ENCODE data around the gene PXMP4.
"Not testable (repeated sequence)": the region's sequence is repeated elsewhere in the genome, so short reads cannot be mapped to it uniquely, and the experiment has no call there.

The PXMP4 gene, protein sequence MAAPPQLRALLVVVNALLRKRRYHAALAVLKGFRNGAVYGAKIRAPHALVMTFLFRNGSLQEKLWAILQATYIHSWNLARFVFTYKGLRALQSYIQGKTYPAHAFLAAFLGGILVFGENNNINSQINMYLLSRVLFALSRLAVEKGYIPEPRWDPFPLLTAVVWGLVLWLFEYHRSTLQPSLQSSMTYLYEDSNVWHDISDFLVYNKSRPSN

DNA sequence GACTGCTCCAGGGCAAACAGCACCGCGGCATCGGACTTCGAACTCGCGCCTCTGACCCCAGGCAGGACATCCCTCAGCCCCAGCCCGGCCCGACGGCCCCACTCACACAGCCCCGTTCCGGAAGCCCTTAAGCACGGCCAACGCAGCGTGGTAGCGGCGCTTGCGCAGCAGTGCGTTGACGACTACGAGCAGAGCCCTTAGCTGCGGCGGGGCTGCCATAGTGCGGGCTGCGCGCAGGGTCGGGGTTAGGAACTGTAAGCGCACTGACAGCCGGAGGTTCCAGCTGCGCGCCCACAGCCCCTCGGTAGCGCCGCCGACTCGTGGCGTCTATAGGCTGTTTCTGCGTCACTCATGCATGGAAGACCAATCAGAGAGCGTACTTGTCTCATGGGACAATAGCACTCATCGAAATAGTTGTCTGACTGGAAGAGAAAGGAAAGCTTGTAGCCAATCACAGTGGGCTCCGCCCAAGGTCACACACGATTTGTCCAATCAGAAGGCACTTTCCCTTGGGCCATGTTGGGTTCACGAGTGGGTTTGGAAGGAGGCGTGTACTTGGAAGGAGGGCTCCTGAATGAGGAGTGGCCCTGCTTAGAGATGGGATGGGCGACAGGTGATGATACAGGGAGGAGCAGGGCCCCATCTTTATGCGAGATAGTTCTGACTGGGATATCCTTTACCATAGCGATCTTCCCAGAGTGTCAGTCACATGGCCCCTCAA is at the start of gene PXMP4:
PXMP4 (minus strand) TSS at position 322 of the 721 bp plus-strand sequence; CDS start at position 219, 103 bp downstream.
- peak; percentile 97 for DNase-seq

DNA sequence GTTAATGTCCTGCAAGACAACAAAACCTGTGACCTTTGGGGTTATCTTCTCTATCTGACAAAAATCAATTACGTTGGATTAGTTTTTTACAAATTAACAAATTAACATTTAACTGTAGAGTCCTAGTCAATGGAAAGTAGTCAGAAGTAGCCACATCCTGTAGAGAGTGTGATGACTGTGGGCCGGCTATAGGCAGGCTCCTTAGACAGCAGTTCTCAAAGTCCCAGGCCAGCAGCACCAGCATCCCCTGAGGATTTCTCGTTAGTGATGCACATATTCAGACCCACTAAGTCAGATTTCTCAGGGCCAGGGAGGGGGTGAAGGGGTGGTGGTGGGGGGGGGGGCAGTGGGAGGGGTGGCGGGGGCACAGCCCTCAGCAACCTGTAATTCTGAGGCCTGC is 48.9 kb upstream of the PXMP4 start:
- no peak for DNase-seq

DNA sequence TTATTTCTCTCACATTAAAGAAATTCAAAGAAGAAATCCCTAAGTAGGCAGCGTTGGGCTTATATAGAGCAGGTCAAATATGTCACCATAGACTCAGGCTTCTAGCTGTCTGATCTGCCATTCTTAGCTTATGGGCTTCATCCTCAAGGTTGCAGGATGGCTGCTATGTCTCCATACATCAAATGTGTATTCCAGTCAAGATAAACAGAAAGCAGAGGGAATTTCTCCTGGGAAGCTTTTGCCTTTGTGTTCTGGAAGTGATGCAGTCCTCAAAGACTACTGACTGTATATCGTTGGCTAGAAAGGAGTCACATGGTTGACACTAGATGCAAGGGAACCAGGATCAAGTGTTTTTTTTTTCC is 47.6 kb upstream of the PXMP4 start:
- no peak for DNase-seq

DNA sequence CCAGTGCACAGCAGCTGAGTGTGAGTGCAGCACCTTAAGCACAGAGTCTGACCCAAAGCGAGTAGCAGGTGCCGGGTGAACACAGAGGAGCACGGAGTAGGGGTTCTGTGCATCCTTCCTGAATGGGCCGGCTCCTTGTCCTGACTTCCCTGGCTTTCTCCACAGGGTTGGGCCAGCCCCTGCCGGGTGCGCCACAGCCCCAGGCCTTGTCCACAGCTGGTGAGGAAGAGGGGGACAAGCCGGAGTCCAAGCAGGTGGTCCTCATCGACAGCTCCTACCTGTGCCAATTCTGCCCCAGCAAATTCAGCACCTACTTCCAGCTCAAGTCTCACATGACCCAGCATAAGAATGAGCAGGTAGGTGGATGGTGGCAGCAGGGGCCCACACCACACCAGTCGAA is 46.6 kb upstream of the PXMP4 start:
- DNase-seq = no peak

DNA sequence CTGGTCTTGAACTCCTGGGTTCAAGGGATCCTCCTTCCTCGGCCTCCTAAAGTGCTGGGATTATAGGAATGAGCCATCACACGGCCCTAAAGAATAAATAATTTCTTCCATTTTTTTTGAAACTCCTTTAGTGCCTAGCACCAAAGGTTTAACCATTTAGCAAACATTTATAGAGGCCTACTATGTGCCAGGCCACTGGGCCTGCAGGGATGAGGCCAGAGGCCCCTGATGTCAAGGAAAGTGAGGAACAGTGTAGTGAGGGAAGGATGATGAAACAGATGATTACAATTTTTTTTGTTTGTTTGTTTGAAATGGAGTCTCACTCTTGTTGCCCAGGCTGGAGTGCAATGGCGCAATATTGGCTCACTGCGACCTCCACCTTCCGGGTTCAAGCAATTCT is 45.5 kb upstream of the PXMP4 start:
- no peak for DNase-seq

DNA sequence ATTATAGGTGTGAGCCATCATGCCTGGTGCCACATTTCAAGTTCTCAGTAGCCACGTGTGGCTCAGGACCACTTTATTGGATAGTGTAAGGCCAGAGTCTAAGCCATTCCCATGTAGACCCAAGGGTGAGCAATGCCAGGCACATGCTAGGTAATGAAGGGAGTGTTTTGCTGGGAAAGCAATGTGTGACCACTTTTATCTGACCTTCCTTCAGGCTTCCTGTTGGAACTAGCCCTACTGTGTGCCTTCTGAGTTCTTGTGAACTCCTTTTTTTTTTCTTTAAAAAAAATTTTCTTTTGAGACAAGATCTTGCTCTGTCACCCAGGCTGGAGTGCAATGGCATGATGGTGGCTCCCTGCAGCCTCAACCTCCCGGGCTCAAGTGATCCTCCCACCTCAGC is 45.0 kb upstream of the PXMP4 start:
- DNase-seq = no peak

DNA sequence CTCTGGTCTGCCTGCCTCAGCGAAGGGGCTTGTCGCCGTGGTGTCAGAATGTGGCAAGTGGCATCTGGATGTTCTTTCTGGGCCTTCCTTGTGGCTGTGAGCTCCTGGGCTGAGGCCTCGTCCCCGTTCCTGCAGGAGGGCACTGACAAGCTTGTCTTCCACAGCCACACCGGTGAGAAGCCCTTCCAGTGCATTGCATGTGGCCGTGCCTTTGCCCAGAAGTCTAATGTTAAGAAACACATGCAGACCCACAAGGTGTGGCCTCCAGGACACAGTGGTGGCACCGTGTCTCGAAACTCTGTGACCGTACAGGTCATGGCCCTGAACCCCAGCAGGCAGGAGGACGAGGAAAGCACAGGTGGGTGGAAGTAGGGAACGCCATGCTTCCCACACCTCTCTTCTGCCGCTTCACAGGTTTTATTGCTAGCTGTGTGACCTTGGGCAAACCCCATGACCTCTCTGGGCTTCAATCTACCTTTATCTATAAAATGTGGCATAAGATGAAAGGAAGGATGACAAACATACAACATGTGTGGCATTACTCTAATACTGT is 41.7 kb upstream of the PXMP4 start:
- no peak for DNase-seq

DNA sequence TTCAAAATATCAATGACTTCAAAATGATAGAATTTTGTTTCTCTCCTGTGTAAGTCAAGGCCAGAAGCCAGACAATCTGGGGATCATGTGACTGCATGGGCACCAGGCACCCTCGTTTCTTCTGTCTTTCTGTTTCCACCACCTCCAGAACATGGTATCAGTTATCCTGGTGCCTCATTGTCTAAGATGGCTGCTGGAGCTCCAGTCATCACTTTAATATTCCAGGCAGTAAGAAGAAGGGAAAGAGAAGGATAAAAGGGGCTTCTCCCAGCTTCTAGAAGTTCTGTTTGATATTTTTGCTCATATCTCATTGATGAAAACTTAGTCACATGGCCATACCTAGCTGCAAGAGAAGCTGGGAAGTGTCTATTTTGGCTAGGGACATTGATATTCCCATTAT is 37.3 kb upstream of the PXMP4 start:
- DNase-seq = no peak

DNA sequence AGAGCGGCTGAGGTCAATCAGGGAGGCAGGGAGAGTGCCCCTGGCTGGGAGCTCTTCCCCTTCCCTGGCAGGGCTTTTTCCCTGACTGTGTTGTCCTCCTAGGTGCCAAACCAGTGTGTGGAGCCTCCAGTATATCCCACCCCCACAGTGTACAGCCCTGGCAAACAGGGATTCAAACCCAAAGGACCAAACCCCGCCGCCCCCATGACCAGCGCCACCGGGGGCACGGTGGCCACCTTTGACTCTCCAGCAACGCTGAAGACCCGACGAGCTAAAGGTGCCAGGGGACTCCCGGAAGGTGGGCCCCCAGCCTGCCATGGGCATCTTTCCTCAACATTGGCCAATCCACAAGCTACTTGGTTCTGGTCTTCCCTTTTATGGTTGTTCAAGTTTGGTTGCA is 36.9 kb upstream of the PXMP4 start:
- DNase-seq = no peak

DNA sequence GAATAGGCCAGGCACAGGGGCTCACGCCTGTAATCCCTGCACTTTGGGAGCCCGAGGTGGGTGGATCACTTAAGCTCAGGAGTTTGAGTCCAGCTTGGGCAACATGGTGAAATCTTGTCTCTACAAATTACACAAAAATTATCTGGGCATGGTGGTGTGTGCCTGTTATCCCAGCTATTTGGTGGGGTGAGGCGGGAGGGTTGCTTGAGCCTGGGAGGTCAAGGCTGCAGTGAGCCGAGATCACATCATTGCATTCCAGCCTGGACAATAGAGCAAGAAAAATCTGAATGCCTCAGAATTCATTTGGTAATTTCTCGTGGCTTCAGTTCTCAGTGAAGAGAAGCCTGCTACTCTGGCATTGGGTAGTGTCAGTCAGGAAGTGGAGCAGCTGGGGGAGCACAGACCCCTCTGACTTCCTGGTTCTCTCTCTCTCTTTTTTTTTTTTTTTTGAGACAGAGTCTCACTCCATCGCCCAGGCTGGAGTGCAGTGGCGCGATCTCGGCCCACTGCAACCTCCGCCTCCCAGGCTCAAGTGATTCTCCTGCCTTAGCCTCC is 35.9 kb upstream of the PXMP4 start:
- not testable (repeated sequence) for DNase-seq

DNA sequence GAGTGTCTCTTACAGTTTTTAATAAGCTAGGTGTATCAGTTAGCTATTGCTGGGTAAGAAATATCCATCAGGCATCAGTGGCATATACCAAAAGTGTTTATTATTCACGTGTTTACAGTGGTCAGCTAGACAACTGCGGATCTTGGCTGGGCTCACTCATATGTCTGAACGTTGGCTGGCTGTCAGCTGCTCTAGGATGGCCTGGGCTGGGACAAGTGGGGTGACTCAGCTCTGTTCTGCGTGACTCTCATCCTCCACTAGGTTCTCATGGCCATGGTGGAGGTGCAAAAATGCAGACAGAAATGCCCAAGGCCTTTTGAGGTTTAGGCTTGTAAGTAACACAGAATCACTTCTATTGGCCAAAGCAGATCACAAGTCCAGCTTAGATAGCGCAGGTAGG is 33.7 kb upstream of the PXMP4 start:
- no peak for DNase-seq

DNA sequence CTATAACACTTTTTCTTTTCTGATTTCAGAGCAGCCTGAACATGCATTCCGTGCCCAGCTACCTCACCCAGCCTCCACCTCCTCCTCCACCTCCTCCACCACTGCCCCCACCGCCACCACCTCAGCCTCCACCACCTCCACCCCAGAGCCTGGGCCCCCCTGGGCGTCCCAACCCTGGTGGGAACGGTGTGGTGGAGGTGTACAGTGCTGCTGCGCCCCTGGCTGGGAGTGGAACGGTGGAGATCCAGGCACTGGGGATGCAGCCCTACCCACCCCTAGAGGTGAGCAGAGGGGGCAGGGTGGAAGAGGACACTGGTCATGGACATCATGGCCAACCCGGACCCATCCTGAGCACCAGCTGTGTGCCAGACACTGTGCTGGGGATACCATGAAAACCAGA is 33.0 kb upstream of the PXMP4 start:
- DNase-seq = no peak

DNA sequence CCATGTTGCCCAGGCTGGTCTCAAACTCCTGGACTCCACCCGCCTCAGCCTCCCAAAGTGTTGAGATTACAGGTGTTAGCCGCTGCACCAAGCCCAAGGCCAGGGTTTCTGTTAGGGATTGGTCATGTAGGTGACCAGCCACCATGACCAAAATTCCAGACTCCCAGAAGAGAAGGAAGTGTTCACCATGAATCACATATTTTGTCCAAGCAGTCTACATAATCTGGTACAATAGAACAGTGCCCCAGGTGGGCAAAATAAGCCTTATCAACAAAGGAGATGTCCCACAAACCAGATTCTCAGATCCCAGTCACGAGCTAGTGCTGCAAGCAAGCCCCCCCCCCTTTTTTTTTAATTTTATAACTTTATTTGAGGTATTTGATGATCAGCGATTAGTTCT is 31.7 kb upstream of the PXMP4 start:
- no peak for DNase-seq

DNA sequence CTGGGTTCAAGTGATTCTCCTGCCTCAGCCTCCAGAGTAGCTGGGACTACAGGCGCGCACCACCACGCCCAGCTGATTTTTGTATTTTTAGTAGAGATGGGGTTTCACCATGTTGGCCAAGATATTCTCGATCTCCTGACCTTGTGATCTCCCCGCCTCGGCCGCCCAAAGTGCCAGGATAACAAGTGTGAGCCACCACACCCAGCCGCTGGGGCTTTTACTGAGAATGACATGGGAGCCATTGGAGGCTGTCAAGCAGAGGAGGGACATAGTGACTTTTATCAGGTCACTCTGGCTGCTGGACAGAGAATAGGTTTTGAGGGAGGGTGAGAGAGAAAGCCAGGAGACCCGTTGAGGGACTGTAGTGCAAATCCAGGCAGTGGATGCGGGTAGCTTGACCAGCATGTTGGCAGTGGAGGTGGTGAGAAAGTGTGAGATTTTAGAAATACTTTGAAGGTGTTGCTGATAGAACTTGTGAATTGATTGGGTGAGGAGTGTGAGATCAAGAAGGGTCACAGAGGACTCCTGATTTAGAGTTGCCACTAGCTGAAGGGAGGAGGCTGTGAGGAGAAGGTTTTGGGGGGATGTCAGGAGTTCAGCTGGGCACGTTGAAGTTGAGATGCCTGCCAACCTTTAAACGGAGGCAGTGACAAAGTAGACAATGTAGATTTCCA is 26.4 kb upstream of the PXMP4 start:
- no peak for DNase-seq

DNA sequence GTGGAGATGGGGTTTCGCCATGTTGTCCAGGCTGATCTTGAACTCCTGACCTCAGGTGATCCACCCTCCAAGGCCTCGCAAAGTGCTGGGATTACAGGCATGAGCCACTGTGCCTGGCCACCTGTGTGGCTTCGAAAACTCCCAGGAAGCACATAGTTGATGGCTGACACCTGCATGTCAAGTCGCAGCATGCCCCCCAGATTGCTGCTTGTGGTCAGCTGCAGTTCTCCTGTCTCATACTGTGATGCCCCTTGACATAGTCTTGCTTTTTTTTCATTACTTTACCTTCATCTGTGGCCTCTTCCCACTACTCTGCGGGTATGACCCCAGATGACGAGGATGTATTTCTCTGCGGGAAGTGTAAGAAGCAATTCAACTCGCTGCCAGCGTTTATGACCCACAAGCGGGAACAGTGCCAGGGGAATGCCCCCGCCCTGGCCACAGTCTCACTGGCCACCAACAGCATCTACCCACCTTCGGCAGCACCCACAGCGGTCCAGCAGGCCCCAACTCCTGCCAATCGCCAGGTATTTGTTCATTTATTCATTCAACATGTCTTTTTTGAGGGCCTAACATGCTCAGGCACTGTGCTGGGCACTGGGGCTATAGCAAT is 24.8 kb upstream of the PXMP4 start:
- no peak for DNase-seq

DNA sequence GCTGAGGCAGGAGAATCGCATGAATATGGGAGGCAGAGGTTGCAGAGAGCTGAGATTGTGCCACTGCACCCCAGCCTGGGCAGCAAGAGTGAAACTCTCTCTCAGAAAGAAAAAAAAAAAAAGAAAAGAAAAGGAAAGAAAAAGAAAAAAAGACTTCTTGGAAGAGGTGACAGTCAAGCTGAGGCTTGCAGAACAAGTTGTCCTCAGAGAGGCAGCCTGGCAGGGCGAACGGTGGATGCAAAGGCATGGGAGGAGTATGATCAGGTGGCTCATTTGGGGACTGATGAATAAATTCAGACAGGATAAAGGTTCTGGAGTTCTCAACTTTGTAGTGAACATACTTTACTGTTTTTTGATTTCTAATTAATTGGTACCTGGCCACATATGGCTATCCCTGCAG is 24.1 kb upstream of the PXMP4 start:
- DNase-seq = no peak

DNA sequence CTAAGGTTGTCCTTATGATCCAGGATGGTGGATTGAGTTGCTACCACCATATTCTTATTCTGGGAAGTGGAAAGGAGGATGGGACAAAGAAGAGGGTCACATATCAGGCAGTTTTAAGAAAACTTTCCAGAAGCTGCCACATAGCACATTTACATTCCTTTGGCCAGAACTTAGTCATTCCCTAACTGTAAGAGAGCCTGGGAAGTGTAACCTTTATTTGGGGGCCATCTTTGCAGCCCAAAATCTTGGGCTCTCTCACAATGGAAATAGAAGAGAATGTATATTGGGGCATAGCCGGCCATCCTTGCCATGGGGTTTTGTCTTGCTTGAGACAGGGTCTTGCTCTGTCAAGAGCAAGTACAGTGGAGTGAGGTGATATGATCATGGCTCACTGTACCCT is 20.1 kb upstream of the PXMP4 start:
- DNase-seq = no peak

DNA sequence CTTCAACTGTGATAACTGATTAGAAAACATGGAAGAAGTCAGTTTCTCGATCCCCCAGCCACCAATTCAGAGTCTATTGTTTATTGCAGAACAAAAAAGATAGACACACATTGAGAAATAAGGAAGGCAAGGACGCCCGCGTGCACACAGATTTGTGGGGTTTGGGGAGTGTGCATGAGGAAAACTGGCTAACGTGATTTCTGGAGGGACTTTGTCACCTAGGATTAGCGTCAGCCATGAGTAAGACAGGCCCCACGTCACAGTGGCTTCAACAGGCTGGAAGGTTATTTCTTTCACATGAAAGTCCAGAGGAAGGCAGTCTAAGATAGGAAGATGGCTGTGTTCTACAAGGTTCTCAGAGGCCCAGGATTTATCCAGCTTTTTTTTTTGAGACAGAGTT is 19.4 kb upstream of the PXMP4 start:
- no peak for DNase-seq

DNA sequence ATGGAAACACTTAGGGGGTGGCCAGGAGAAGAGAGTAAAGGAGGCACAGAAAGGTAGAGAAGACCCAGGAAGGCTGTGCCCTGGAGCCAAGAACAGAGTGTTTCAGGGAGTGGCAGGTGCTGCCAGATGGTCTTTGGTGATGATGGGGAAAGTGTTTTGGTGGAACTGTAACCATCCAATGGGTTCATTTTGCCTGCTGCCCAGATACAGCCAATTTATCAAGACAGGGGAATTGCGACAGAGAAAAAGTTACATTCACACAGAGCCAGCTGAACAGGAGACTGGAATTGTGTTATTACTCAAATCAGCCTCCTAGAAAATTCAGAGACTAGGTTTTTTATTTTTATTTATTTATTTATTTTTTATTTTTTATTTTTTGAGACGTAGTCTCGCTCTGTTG is 16.9 kb upstream of the PXMP4 start:
- no peak for DNase-seq

DNA sequence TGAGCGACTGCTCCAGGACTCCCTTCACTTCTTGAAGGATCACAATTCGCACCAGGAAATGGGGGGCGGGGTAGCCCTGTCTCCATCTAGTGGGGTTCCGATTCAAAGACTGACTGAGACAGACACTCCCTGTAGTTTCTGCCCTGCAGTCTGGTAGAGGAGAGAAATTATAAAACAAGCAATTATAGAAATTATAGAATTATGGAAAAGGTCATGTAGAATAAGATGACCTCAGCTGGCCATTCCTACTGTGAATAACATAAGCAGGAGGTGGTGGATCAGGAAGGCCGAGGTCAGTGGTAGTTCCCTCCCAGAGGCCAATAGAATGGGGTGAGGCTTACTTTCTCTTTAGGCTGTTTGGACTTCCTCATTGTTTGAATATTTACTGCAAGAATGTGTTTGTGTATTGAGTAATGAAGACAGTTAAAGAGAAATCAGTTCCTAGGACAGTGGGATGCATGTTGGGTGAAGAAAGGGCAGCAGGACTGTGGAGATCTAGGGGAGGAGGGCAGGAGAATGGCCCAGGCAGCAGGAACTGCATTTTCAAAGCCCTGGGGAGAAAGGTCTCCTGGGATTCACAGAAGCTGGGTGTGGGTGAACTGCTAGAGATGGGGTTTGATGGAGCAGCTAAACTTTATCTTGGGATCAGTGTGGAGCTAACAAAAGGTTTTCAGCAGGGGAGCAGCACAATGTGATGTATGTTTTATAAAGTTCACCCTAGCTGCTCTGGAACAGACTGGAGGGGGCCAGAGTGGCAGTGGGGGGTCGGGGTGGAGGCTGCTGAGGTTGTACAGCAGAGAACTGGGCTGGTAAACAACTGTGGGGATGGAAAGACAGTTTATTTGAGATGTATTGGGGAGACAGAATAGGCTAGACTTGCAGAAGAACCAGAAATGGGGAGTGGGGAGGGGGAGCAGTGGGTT is 13.8 kb upstream of the PXMP4 start:
- DNase-seq = no peak

DNA sequence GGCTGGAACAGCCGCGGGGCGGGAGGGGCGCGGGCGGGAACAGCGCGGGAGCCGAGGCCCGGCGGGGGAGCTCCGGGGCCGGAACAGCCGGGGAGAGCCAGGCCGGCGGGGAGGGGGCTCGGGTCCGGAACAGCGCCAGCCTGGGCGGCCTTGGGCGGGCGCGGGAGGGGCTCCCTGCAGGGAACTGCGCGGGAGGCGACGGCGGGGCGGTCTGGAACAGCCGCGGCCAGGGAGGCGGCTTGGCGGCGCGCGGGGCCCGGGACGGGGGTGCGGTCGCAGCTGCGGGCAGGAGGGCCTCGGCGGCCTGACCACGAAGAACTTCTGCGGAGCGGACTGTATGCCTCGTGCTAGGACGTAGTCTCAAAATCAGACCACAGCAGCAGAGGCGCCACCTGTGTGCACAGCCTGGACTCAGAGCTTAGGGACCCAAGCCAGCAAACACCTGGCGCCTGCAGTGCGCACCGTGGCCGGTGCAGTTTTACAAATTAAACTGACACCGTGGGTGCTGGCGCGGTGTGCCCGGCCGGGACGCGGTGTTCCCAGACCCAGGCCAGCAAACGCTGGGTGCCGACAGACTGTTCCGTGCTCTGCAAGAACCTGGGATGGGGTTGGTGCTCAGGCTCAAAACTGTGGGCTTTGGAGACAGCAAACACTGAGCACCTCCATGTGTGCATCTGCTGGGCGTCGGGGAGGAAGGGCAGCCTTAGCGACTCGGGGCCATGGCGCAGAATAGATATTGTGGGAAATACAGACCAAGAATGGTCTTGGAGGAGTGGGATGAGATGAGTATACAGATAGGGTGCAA is 12.3 kb upstream of the PXMP4 start:
- peak; percentile 92 for DNase-seq

Data from CD4-positive, alpha-beta T cell treated with Interleukin-10 for 1 hour (primary cell).